ENCODE data around the gene SLC17A9. TPM values are rescaled to one million over a fixed set of nuclear protein-coding genes. Genes with fewer than 3 reads are reported as not detected.

SLC17A9 gene
- total RNA-seq, 6 experiments from 2014 or later = 32.8 to 47.0 (median 35.7) TPM

GRCh38 chr20:62975251-62975760 lies 22.8 kb downstream of the SLC17A9 start:
- TF ChIP-seq, protein P1, sequence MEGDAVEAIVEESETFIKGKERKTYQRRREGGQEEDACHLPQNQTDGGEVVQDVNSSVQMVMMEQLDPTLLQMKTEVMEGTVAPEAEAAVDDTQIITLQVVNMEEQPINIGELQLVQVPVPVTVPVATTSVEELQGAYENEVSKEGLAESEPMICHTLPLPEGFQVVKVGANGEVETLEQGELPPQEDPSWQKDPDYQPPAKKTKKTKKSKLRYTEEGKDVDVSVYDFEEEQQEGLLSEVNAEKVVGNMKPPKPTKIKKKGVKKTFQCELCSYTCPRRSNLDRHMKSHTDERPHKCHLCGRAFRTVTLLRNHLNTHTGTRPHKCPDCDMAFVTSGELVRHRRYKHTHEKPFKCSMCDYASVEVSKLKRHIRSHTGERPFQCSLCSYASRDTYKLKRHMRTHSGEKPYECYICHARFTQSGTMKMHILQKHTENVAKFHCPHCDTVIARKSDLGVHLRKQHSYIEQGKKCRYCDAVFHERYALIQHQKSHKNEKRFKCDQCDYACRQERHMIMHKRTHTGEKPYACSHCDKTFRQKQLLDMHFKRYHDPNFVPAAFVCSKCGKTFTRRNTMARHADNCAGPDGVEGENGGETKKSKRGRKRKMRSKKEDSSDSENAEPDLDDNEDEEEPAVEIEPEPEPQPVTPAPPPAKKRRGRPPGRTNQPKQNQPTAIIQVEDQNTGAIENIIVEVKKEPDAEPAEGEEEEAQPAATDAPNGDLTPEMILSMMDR (IDR thresholded peaks at IDR 0.05) = no peak
- no peak overlapping the region for H3K27ac Mint-ChIP-seq

DNA sequence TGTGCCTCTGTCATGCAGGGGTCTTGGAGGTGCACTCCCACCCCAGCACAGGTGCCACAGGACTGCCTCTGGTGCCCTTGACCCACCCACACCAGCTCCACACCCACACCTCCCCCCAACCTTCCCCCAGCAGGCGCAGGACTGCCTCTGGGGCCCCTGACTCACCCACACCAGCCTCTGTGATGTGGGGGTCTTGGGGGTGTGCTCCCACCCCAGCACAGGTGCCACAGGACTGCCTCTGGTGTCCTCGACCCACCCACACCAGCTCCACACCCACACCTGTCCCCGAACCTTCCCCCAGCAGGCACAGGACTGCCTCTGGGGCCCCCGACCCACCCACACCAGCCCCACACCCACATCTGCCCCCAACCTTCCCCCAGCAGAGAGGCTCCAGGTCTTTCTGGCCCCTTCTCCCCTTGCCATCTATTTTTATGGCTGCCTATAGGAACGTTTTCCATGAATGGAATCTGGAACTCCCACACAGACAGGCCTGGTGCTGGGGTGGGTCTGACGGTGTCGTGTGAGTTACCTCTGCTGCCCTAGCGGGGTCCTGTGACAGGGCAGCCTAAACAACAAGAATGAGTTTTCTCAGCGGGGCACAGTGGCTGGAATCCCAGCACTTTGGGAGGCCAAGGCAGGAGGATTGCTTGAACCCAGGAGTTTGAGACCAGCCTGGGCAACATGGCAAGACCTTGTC lies 23.5 kb downstream of the SLC17A9 start:
- Mint-ChIP-seq H3K9me3 (no peaks in the 10 kb centered on the region), H3K36me3 (ENCODE audit: low read depth) (no peaks in the 10 kb centered on the region), H3K4me1 (ENCODE audit: low read depth) (peaks cover 8% of the 10 kb centered on the region; the same call in 1 of the 2 replicates), H3K27me3 (ENCODE audit: insufficient read depth) (peaks cover 57% of the 10 kb centered on the region), H3K27ac (no peak overlapping the region), H3K4me3 (no peak overlapping the region)
- DNase-seq = no peak
- TF ChIP-seq, protein P1 (IDR thresholded peaks at IDR 0.05) = no peak

More at GRCh38 chr20:62975251-62975760, 22.8 kb downstream of the SLC17A9 start:
- no peaks in the 10 kb centered on the region for H3K36me3 Mint-ChIP-seq (ENCODE audit: low read depth)
- no peak for DNase-seq
- no peak overlapping the region for H3K4me3 Mint-ChIP-seq
- peaks cover 8% of the 10 kb centered on the region; the same call in 1 of the 2 replicates for H3K4me1 Mint-ChIP-seq (ENCODE audit: low read depth)
- no peaks in the 10 kb centered on the region for H3K9me3 Mint-ChIP-seq
- H3K27me3 Mint-ChIP-seq (ENCODE audit: insufficient read depth) = peaks cover 53% of the 10 kb centered on the region

- Mint-ChIP-seq H3K27me3 (ENCODE audit: insufficient read depth) (peaks cover 58% of the 10 kb centered on the region), H3K36me3 (ENCODE audit: low read depth) (no peaks in the 10 kb centered on the region), H3K27ac (no peak overlapping the region), H3K9me3 (no peaks in the 10 kb centered on the region), H3K4me1 (ENCODE audit: low read depth) (peaks cover 7% of the 10 kb centered on the region; the same call in 1 of the 2 replicates), H3K4me3 (no peak overlapping the region)
- TF ChIP-seq, protein P1 (IDR thresholded peaks at IDR 0.05) = no peak
- no peak for DNase-seq
These were observed 24.4 kb downstream of the SLC17A9 start for GRCh38 chr20:62976886-62977285.

- peaks cover 56% of the 10 kb centered on the region for H3K27me3 Mint-ChIP-seq (ENCODE audit: insufficient read depth)
These were observed 25.4 kb downstream of the SLC17A9 start for GRCh38 chr20:62977613-62978560.

DNA sequence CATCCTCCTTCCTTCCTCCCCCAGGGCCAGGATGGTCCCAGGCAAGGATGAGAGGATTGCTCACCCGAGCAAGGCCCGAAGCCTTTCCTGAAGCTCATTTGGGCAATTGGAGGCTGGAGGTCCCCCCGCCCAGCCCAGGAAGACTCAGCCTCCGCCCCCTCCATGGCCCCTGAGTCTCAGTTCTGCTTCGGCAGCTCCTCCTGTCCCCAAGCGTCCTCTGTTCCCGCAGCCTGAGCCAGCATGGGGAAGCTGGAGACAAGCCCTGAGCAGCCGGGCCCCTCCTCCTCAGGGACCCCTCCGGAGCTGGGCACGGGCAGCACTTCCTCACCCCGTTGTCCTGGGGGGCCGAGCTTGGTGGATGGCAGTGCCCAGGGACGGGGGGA lies 26.0 kb downstream of the SLC17A9 start:
- TF ChIP-seq, protein P1 (IDR thresholded peaks at IDR 0.05) = no peak
- no peak for DNase-seq
- Mint-ChIP-seq H3K36me3 (ENCODE audit: low read depth) (no peaks in the 10 kb centered on the region), H3K4me1 (ENCODE audit: low read depth) (no peaks in the 10 kb centered on the region), H3K9me3 (no peaks in the 10 kb centered on the region), H3K27ac (no peak overlapping the region), H3K27me3 (ENCODE audit: insufficient read depth) (peaks cover 58% of the 10 kb centered on the region), H3K4me3 (no peak overlapping the region)

More at GRCh38 chr20:62977613-62978560, 25.4 kb downstream of the SLC17A9 start:
- TF ChIP-seq, protein P1 (IDR thresholded peaks at IDR 0.05) = no peak
- Mint-ChIP-seq H3K27ac (no peak overlapping the region), H3K36me3 (ENCODE audit: low read depth) (no peaks in the 10 kb centered on the region), H3K9me3 (no peaks in the 10 kb centered on the region), H3K4me1 (ENCODE audit: low read depth) (no peaks in the 10 kb centered on the region), H3K4me3 (no peak overlapping the region)
- no peak for DNase-seq
